GM10266 (cell line): Measurements from ENCODE around the gene PCDHGC3.

ENCODE experiments used
- DNase-seq: peaks from one replicate; pipeline ENCODE4 v3.0.0; 2012; ENCODE audit errors: extremely low spot score
- CTCF ChIP-seq: IDR thresholded peaks from 2 replicates; pipeline ENCODE4 v1.5.1; 2012; ENCODE audit warnings: mild to moderate bottlenecking, low read depth; ENCODE audit not compliant: control insufficient read depth, insufficient read depth; ENCODE audit errors: missing control alignments

PCDHGC3 gene

GRCh38 chr5:141517880-141518617 lies 42.3 kb downstream of the PCDHGC3 start:
- no peak for TF ChIP-seq CTCF
- no peak for DNase-seq

- no peak for DNase-seq
- TF ChIP-seq CTCF: no peak
These were observed 42.9 kb downstream of the PCDHGC3 start for GRCh38 chr5:141518618-141519015.

GRCh38 chr5:141519605-141520565 lies 44.1 kb downstream of the PCDHGC3 start:
- no peak for DNase-seq
- no peak for TF ChIP-seq CTCF

GRCh38 chr5:141521244-141521781 lies 45.5 kb downstream of the PCDHGC3 start:
- TF ChIP-seq CTCF: no peak
- no peak for DNase-seq

GRCh38 chr5:141522301-141522700 lies 46.5 kb downstream of the PCDHGC3 start:
- DNase-seq: no peak
- no peak for TF ChIP-seq CTCF

- DNase-seq: no peak
- no peak for TF ChIP-seq CTCF
These were observed 48.2 kb downstream of the PCDHGC3 start for GRCh38 chr5:141523991-141524390.
